WI38 (cell line): ENCODE data around the gene STXBP5.

Source experiments
- H3K4me3 ChIP-seq: 2 replicates; pipeline ENCODE4 v1.5.1; 2011; ENCODE audit warnings: low read depth, mild to moderate bottlenecking, control low read depth, low read length
- TF ChIP-seq, protein P1 (sequence below): IDR thresholded peaks from 2 replicates; pipeline ENCODE4 v1.5.1; 2012; ENCODE audit warnings: low read depth, mild to moderate bottlenecking, control low read depth, low read length

Gene STXBP5

DNA sequence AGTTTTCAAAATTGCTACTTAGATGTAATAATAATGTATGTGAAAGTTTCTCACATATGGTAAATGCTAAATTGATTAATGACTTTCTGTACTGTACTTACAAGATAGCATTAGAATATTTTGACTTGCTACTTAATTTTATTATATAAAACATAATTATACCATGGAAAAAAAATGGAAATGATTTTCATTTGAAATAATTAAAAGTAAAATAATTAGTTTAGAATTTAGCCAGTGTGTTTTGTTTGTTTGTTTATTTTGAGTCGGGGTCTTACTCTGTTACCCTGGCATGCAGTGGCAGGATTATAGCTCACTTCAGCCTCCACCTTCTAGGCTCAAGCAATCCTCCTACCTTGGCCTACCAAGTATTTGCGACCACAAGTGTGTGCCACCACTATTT lies 7.1 kb downstream of the STXBP5 start:
- H3K4me3 ChIP-seq, result no peak overlapping the region
- TF ChIP-seq, protein P1, sequence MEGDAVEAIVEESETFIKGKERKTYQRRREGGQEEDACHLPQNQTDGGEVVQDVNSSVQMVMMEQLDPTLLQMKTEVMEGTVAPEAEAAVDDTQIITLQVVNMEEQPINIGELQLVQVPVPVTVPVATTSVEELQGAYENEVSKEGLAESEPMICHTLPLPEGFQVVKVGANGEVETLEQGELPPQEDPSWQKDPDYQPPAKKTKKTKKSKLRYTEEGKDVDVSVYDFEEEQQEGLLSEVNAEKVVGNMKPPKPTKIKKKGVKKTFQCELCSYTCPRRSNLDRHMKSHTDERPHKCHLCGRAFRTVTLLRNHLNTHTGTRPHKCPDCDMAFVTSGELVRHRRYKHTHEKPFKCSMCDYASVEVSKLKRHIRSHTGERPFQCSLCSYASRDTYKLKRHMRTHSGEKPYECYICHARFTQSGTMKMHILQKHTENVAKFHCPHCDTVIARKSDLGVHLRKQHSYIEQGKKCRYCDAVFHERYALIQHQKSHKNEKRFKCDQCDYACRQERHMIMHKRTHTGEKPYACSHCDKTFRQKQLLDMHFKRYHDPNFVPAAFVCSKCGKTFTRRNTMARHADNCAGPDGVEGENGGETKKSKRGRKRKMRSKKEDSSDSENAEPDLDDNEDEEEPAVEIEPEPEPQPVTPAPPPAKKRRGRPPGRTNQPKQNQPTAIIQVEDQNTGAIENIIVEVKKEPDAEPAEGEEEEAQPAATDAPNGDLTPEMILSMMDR, result no peak

DNA sequence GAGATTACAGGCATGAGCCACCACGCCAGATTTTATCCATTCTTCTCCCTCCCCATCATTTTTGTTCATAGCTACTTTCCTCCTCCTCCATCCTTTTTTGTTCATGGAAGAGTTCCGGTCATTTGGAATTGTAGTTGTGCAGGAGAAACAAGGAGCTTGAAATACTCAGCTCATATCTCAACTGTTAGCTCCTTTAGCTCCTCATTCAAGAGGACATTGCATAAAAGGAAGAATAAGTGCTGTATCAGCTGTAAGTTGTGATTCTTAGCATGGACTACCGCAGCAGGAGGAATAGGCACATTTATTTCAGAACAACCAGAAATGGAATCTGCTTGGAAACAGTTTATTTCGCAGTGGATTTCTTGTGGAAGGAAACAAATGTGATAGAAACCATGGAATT lies 7.6 kb downstream of the STXBP5 start:
- H3K4me3 ChIP-seq, result no peak overlapping the region
- TF ChIP-seq, protein P1, result no peak

DNA sequence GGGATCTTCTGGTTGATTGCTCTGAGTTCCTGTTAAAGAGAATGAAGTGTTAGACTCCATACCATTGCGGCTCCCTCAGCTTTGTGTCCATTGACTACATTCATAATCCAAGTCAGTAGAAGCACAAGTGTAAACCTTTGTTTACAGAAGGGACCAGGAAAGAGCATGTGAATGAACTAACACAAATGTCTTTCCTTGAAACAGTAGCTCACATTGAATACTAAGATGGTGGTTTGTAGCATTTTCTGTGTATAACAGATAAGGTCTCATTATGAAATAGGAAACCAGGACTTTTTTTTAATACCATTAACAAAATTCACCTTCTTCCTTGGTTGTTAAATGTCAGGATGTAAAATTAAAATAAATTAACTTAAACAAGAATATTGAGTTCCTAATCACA lies 8.4 kb downstream of the STXBP5 start:
- TF ChIP-seq, protein P1, result no peak
- H3K4me3 ChIP-seq, result no peak overlapping the region

DNA sequence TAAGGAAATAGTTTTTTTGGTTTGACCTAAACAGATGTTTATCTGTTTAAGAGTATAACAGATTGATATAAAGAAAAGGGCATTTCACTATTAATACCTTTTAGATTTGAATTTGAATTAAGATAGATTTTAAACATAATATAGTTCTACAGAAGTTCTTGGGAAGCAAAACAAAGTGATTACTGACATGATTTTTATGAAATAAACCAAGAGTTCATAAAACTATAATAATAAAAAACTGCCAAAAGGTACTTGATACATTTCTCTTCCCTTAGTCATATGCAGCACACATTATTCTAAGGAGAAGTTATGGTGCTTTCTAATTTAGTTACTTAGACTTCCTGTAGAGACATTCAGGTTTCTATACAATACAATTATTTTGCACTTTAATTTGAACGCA lies 9.6 kb downstream of the STXBP5 start:
- TF ChIP-seq, protein P1, result no peak
- no peak overlapping the region for H3K4me3 ChIP-seq

DNA sequence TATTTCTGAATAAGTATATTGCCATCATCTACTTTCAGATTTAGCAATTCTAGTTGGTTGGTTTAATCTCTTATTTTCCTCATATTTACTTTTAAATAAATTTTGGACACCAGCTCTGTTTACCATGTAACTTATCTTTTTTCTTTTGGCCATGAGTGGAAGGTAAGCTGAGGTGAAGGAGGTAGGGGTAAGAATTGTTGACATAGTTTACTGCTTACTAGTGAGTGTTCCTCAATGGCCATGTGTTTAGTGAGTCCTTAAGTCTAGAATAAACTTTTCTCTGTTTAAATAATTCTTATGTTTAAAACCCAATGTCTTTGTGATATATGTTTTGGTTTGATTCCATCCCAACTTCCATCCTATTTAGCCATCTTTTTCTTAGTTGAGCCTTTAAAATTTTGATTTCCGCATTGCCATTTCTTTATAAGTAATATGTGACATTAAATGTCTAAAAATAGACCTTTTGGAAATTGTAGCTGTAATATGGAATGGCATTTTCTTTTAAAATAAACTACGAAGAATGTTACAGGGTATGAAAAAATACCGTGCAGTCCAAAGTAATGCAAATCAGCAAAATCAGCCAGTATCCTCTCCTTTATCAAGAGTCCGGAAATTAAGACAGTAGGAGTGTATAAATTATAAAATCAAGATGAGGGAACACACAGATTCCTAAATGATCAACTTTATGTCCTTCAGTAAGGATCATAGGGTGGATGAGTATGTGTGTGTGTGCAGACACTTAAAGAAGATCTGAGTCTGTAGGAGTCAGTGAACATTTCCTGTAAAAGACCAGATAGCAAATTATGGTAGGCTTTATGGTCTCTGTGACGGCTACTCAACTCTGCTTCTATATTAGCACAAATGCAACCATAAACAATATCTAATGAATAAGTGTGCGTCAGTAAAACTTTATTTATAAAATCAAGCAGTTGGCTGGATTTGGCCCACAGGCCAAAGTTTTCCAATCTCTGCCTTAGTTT lies 10.3 kb downstream of the STXBP5 start:
- TF ChIP-seq, protein P1, result no peak

DNA sequence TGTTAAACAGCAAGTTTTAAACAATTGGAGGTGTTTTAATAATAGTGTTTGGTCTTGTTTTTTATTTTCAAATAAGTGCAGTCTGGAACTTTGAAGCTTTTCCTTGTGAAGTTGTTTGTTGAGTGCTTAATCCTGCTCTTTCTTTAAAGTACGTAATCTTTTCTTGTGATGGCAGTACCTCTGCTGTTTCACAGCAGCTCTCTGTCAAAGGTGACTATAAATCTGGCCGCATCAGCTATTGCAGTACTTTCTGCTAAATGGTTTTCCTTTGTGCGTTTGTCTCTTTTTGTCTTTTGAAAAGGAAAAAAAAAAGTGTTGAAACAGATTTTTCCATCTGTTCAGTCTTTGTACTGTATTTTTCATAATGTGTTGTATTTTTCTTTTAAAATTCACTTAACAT lies 12.7 kb downstream of the STXBP5 start:
- TF ChIP-seq, protein P1, result no peak
- no peak overlapping the region for H3K4me3 ChIP-seq

More for the DNA sequence above, 10.3 kb downstream of the STXBP5 start:
- H3K4me3 ChIP-seq, result no peak overlapping the region

DNA sequence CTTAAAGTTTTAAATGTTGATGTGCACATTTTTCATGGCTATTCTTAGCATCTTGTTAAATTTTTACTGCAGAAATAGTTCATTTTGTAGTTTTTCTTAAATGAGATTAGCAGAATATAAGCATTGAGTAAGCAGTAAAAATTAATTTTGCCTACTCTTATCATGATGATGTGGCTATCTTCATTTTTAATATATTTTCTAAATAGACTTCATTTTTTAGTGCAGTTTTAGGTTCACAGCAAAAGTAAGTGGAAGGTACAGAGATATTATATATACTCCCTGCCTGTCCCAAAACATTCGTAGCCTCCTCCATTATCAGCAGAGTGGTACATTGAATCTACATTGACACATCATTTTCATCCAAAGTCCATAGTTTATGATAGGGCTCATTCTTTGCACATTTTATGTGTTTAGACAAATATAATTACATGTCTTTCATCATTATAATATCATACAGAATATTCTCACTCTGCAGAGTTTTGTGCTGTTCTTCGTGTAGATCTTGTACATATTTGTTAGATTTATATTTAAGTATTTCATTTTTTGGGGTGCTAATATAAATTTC lies 13.7 kb downstream of the STXBP5 start:
- H3K4me3 ChIP-seq, result no peak overlapping the region
- TF ChIP-seq, protein P1, result no peak
